Brain microvascular endothelial cell (primary cell): Measurements from ENCODE around the gene PLB1.

Source experiments
- DNase-seq: peaks from one replicate; pipeline ENCODE4 v3.0.0-alpha.2; 2020
- H3K27ac ChIP-seq: fragments of 250-450 bp; sonication (Bioruptor Pico); 2 replicates; pipeline ENCODE4 v1.5.1; 2020; ENCODE audit warnings: mild to moderate bottlenecking, moderate library complexity
- H3K27me3 ChIP-seq: fragments of 250-450 bp; sonication (Bioruptor Pico); replicated peaks from 2 replicates; pipeline ENCODE4 v1.5.1; 2020; ENCODE audit warnings: mild to moderate bottlenecking
- H3K36me3 ChIP-seq: fragments of 250-450 bp; sonication (Bioruptor Pico); replicated peaks from 2 replicates; pipeline ENCODE4 v1.5.1; 2020; ENCODE audit warnings: mild to moderate bottlenecking
- H3K4me3 ChIP-seq: 2 replicates; pipeline ENCODE4 v1.5.1; 2011; ENCODE audit warnings: low read depth, mild to moderate bottlenecking, control low read depth, low read length, moderate library complexity
- in situ Hi-C: cut with HindIII; loops from 2 replicates; pipeline ENCODE4 v1.10.0; 2017; ENCODE audit warnings: low sequenced_read_pairs, low pct_ligation_motif_present
- TF ChIP-seq, protein P1 (sequence below): IDR thresholded peaks from 2 replicates; pipeline ENCODE4 v1.5.1; 2011; ENCODE audit warnings: low read depth, mild to moderate bottlenecking, moderate library complexity, low read length, control low read depth, inconsistent platforms; ENCODE audit errors: missing control alignments

PLB1 gene

DNA sequence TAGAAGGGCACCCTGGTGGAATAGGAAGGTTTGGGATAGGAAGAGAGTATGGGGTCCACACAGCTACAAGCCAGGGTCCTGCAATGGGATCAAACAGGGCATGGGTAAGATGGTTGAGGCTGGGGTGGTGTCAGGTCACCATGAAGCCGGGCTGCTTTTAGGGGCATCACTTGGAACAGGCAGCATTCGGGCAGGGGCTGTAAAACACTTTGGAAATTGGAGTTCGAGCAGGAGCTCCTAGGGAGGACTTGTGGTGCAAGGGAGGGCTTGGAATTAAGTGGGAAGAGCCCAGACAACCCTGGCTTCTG lies 47.1 kb upstream of the PLB1 start:
- Histone ChIP-seq H3K27me3 (no peaks in the 10 kb centered on the region), H3K27ac (peak overlapping the region; percentile 73), H3K4me3 (no peak overlapping the region), H3K36me3 (no peaks in the 10 kb centered on the region)
- in situ Hi-C loops, result no loop called here
- TF ChIP-seq, protein P1, sequence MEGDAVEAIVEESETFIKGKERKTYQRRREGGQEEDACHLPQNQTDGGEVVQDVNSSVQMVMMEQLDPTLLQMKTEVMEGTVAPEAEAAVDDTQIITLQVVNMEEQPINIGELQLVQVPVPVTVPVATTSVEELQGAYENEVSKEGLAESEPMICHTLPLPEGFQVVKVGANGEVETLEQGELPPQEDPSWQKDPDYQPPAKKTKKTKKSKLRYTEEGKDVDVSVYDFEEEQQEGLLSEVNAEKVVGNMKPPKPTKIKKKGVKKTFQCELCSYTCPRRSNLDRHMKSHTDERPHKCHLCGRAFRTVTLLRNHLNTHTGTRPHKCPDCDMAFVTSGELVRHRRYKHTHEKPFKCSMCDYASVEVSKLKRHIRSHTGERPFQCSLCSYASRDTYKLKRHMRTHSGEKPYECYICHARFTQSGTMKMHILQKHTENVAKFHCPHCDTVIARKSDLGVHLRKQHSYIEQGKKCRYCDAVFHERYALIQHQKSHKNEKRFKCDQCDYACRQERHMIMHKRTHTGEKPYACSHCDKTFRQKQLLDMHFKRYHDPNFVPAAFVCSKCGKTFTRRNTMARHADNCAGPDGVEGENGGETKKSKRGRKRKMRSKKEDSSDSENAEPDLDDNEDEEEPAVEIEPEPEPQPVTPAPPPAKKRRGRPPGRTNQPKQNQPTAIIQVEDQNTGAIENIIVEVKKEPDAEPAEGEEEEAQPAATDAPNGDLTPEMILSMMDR, result no peak
- DNase-seq, result no peak

DNA sequence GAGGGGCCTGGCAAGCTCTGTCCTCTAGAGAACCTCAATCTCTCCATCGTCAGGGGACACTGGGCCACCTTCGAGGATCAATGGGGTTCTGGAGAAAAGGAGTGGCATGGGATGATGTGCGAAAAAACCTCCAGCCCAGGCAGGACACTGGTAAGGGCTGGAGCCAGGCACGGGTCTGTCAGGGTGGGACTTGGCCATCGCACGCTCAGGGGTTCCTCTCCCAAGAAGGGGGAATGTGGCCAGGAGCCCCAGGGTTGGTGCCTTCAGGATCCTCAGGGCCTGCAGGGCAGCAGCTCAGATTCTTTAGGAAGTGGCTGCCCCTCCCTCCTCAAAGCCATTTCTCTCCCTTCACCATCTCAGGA lies 46.8 kb upstream of the PLB1 start:
- no peak for DNase-seq
- TF ChIP-seq, protein P1, result no peak
- Histone ChIP-seq H3K27me3 (no peaks in the 10 kb centered on the region), H3K27ac (peak overlapping the region; percentile 73), H3K4me3 (no peak overlapping the region), H3K36me3 (no peaks in the 10 kb centered on the region)
- in situ Hi-C loops, result no loop called here

DNA sequence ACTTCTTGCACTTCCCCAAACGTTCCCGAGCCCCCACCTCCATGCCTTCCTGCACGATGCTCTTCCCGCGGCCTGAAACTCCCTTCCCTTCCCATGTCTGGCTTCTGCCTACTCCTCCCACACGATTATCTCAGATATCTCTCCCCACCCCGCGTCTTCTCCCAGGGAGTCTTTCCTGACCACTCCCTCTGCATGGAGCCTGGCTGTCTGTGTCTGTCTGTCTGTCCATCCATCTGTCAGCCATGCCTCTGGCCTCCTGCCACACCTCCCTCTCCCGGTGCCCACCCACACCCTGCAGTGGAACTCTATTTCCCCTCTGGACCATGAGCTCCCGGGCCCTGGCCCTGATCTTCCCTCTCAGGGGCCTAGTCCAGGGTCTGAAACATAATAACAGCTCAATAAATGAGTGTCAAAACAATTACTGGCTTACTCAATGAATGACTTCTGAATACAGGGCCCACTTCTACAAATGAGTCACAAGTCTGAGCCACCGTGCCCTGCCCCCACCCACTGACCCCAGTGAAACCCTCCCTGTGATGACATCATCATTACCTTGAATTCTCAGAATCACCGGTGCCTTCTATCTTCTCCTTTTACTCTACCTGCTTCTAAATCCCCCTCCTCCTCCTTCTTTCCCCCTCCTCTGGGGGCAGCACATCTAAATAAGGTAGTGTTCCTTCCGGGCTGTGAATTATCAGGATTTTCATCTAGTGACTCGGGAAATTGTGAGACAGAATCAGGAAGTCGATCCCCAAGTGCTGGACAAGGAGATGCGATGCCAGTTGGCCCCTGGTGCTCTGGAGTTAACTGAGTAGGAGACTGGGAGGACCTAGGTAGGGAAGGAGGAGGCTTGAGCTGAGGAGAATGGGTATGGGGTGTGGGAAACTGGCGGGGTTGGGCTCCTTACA lies 46.1 kb upstream of the PLB1 start:
- H3K36me3 ChIP-seq, result no peaks in the 10 kb centered on the region
- H3K27me3 ChIP-seq, result no peaks in the 10 kb centered on the region
- no peak overlapping the region for H3K4me3 ChIP-seq
- H3K27ac ChIP-seq, result peak overlapping the region; percentile 73
- in situ Hi-C loops, result no loop called here
- TF ChIP-seq, protein P1, result peak; percentile 14
- peak; percentile 61 for DNase-seq

DNA sequence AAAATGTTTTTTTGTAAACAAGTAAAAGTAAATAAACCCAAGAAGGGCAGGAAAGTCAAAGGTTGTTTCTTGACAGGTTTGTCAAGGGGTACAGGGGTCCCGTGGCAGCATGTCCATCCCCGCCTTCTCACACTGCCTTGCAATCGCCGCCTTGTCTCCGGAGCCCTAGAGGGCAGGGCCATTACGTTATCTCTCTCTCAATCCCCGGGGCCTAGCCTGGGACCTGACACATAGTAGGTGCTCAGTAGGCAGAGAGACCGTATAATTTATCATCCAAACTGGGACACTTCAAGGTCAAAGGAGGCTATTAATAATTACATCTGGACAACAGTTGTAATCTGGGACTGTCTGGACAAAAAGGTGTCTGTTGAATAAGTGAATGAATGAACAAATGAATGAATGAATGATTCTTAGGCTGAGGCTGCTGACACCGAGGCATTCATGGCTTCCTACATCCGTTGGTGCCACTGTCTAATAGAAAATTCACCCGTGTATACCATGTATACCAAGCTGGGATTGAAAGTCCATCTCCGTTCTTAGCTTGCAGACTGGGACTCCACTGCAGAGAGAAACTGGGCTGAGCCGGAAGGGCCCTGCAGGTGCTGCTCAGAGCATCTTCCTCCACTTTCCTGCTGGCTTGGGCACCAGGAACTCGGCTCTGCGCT lies 44.8 kb upstream of the PLB1 start:
- no peak overlapping the region for H3K4me3 ChIP-seq
- in situ Hi-C loops, result no loop called here
- no peak overlapping the region for H3K27ac ChIP-seq
- TF ChIP-seq, protein P1, result no peak
- no peak for DNase-seq
- no peaks in the 10 kb centered on the region for H3K36me3 ChIP-seq
- H3K27me3 ChIP-seq, result no peaks in the 10 kb centered on the region

DNA sequence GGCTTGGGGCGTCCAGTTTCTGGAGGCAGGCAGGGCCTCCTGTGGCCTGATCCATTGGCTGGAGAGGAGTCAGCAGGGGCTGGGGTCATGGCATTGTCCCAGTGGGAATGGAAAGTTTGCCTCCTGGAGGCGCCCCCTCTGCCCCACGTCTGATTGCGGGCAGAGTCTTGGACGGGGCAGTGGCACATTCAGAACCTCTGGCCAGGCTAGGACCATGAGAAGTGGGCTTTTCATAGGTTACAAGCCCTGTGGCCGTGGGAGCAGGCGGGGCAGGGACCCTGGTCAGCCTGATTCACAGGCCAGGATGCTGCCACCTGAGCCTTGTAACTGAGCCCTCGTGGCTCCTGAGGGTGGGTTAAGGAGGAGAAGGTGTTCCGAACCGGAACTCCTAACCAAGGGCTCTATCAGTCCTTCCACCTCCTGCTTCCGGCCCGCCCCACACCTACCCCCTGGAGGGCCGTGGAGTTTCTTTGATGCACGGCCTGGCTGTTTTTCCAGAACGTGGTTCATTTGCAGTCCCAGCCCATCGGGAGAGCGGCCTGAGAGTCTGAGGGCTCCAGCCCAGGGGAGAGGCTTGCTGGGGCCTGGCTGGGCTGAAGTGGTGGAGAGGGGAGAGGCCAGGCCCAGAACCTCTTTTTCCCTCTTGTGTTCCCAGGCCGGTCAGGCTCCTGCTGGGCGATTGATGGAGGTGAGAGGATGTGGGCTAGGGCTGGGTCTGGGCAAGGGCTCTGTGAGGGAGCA lies 43.9 kb upstream of the PLB1 start:
- TF ChIP-seq, protein P1, result no peak

More for the DNA sequence above, 43.9 kb upstream of the PLB1 start:
- Histone ChIP-seq H3K27me3 (no peaks in the 10 kb centered on the region), H3K36me3 (no peaks in the 10 kb centered on the region), H3K4me3 (no peak overlapping the region), H3K27ac (no peak overlapping the region)
- DNase-seq, result no peak
- in situ Hi-C loops, result no loop called here
